GM23338 (cell line): Measurements from ENCODE around the gene IL1A. TPM values are rescaled to one million over a fixed set of nuclear protein-coding genes. Genes with fewer than 3 reads are reported as not detected.

Experiments used
- polyA plus RNA-seq: library from polyadenylated mRNA; unstranded; fragments of >200 nt; fragmentation: Nextera tagmentation; extraction: Ambion mirVana; gene quantifications from 2 replicates; pipeline ENCODE4 v1.2.1, GENCODE V29; 2016
- total RNA-seq: library from RNA; depleted of rRNA; stranded (reverse); fragments of >200 nt; shearing (Covaris generic); gene quantifications from 2 replicates; pipeline ENCODE4 v1.2.3, GENCODE V29; 2014; rRNA removed

The IL1A gene
- total and polyA plus RNA-seq, 2 experiments from 2014 or later = 0.65 to 0.73 TPM

Other genes starting within 250 kb of the IL1A start
- gene POLR1B, start 242.0 kb downstream of the IL1A start, total RNA-seq = 43.5 and 58.3 TPM in 2 replicates
- 15.4 and 16.2 TPM in 2 replicates for gene POLR1B, start 242.0 kb downstream of the IL1A start, polyA plus RNA-seq
- gene CHCHD5, start 199.9 kb downstream of the IL1A start, total RNA-seq = 15.5 and 18.7 TPM in 2 replicates
- gene CHCHD5, start 199.9 kb downstream of the IL1A start, polyA plus RNA-seq = 68.8 and 69.9 TPM in 2 replicates
- gene SLC20A1, start 138.6 kb downstream of the IL1A start, total RNA-seq = 81.9 and 84.3 TPM in 2 replicates
- 50.1 and 52.9 TPM in 2 replicates for gene SLC20A1, start 138.6 kb downstream of the IL1A start, polyA plus RNA-seq
- not detected in 2 replicates for gene NT5DC4, start 63.5 kb downstream of the IL1A start, total RNA-seq
- not detected in 2 replicates for gene NT5DC4, start 63.5 kb downstream of the IL1A start, polyA plus RNA-seq
- 15.1 and 16.2 TPM in 2 replicates for gene CKAP2L, start 19.9 kb downstream of the IL1A start, total RNA-seq
- 28.6 and 30.2 TPM in 2 replicates for gene CKAP2L, start 19.9 kb downstream of the IL1A start, polyA plus RNA-seq
- gene IL1B, start 52.3 kb upstream of the IL1A start, total RNA-seq = not detected in 2 replicates
- gene IL1B, start 52.3 kb upstream of the IL1A start, polyA plus RNA-seq = 0.14 TPM in 1 of 2 replicates, not detected in the other
- not detected in 2 replicates for gene IL37, start 126.7 kb upstream of the IL1A start, total RNA-seq
- not detected in 2 replicates for gene IL37, start 126.7 kb upstream of the IL1A start, polyA plus RNA-seq
- gene IL36G, start 193.5 kb upstream of the IL1A start, total RNA-seq = 0.70 TPM in 1 of 2 replicates, not detected in the other
- not detected in 2 replicates for gene IL36G, start 193.5 kb upstream of the IL1A start, polyA plus RNA-seq
- not detected in 2 replicates for gene IL36A, start 221.0 kb upstream of the IL1A start, total RNA-seq
- not detected in 2 replicates for gene IL36A, start 221.0 kb upstream of the IL1A start, polyA plus RNA-seq